NT2/D1 (cell line): ENCODE measurements around the gene PCDH12.

Experiments used
- DNase-seq: peaks from one replicate; pipeline ENCODE4 v3.0.0-alpha.2; 2011; ENCODE audit warnings: low read depth, low spot score
- H3K27me3 ChIP-seq: 2 replicates; pipeline ENCODE4 v1.6.0; 2011; ENCODE audit warnings: mild to moderate bottlenecking; ENCODE audit not compliant: insufficient read length, insufficient read depth
- H3K36me3 ChIP-seq: 2 replicates; pipeline ENCODE4 v1.6.1; 2011; ENCODE audit warnings: mild to moderate bottlenecking, low read length, mixed read lengths; ENCODE audit not compliant: insufficient read depth, insufficient read length
- H3K4me1 ChIP-seq: 2 replicates; pipeline ENCODE4 v1.5.1; 2011; ENCODE audit not compliant: insufficient read depth, insufficient read length
- H3K4me3 ChIP-seq: 2 replicates; pipeline ENCODE4 v1.5.1; 2011; ENCODE audit warnings: low read depth; ENCODE audit not compliant: insufficient read length
- H3K9ac ChIP-seq: 2 replicates; pipeline ENCODE4 v1.6.0; 2011; ENCODE audit warnings: low read depth; ENCODE audit not compliant: insufficient read length
- H3K9me3 ChIP-seq: 2 replicates; pipeline ENCODE4 v1.5.1; 2011; ENCODE audit warnings: mild to moderate bottlenecking, low read length; ENCODE audit not compliant: insufficient read depth
- SUZ12 ChIP-seq: IDR thresholded peaks from 2 replicates; pipeline ENCODE4 v1.6.1; 2011; ENCODE audit not compliant: insufficient read length, insufficient read depth; ENCODE audit errors: extremely low read depth
- YY1 ChIP-seq: IDR thresholded peaks from 2 replicates; pipeline ENCODE4 v1.6.1; 2011; ENCODE audit not compliant: insufficient read length, insufficient read depth
- ZNF274 ChIP-seq: IDR thresholded peaks from 2 replicates; pipeline ENCODE4 v1.6.1; 2011; ENCODE audit warnings: mild to moderate bottlenecking, low read depth, low read length

PCDH12 gene

DNA sequence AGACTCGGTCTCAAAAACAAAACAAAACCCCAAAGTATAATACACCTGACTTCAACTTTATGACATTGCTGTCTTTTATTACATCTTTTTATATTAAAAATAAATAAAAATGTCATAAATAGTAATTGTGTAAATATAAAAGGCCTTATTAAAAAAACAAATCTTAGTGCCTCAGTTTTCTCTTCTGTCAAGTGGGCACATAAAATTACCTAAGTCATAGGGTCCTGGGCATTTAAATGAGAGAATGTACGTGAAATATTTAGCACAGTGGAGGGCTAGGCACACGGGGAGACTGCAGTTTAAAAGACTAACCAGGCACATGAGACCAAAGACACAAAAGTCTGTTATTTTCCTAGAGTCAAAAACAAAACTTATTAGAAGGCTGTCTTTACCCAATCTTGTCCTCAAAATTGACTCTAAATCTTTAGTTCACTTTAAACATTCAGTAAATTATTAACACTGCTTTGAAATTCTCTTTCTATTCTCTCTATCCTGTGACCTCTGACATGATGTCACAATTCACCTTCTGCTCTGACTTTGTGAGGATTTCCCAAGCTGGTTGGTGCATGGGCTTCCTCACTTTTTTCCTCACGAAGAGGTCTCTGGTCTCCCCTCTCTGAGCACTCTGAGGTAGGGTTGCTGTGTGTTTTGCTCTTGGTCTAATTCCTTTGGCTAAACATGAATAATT is 8.4 kb upstream of the PCDH12 start:
- H3K9ac ChIP-seq = no peak overlapping the region
- no peaks in the 10 kb centered on the region for H3K9me3 ChIP-seq
- no peak overlapping the region for H3K4me3 ChIP-seq
- peaks cover 8% of the 10 kb centered on the region for H3K36me3 ChIP-seq
- TF ChIP-seq ZNF274 (no peak), SUZ12 (no peak), YY1 (no peak)
- peaks cover 2% of the 10 kb centered on the region for H3K4me1 ChIP-seq
- DNase-seq = no peak
- H3K27me3 ChIP-seq = no peaks in the 10 kb centered on the region

DNA sequence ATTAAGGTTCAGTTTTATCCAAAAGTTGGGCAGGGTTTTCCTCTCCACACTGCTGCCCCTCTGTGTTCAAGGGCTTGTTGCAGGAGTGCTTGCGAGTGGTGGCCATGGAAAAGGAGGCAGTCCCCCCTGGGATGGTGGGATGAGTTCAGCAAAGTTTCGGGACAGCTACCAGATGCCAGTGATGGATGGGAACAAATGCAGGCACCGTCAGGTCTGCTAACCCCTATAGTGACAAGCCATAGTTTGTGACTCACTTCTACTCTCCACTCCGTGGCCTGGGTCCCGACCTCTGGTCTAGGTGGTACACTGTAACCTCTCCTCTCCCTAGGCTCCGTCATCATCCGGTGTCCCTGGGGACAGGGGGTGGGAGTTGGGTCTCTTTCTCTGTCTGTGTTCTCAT is 7.1 kb upstream of the PCDH12 start:
- Histone ChIP-seq H3K9ac (no peak overlapping the region), H3K27me3 (no peaks in the 10 kb centered on the region), H3K9me3 (no peaks in the 10 kb centered on the region), H3K4me3 (no peak overlapping the region), H3K4me1 (peaks cover 6% of the 10 kb centered on the region), H3K36me3 (no peaks in the 10 kb centered on the region)
- no peak for DNase-seq
- no peak for TF ChIP-seq SUZ12
- TF ChIP-seq YY1 = no peak
- no peak for TF ChIP-seq ZNF274

- no peak overlapping the region for H3K9ac ChIP-seq
- TF ChIP-seq ZNF274 (no peak), SUZ12 (no peak), YY1 (no peak)
- H3K36me3 ChIP-seq = no peaks in the 10 kb centered on the region
- peaks cover 7% of the 10 kb centered on the region for H3K4me1 ChIP-seq
- H3K4me3 ChIP-seq = no peak overlapping the region
- DNase-seq = no peak
- no peaks in the 10 kb centered on the region for H3K27me3 ChIP-seq
- no peaks in the 10 kb centered on the region for H3K9me3 ChIP-seq
Measured at GRCh38 chr5:141963701-141964100, 5.7 kb upstream of the PCDH12 start.

GRCh38 chr5:141961466-141961865 is 3.5 kb upstream of the PCDH12 start:
- H3K9me3 ChIP-seq = no peaks in the 10 kb centered on the region
- no peak overlapping the region for H3K9ac ChIP-seq
- peaks cover 7% of the 10 kb centered on the region for H3K4me1 ChIP-seq
- TF ChIP-seq YY1 = no peak
- TF ChIP-seq SUZ12 = no peak
- no peak for TF ChIP-seq ZNF274
- no peak overlapping the region for H3K4me3 ChIP-seq
- H3K27me3 ChIP-seq = no peaks in the 10 kb centered on the region
- DNase-seq = no peak
- H3K36me3 ChIP-seq = no peaks in the 10 kb centered on the region

- peak; percentile 59 for DNase-seq
- H3K36me3 ChIP-seq = no peaks in the 10 kb centered on the region
- H3K9ac ChIP-seq = peak overlapping the region; percentile 6
- TF ChIP-seq YY1 = no peak
- no peak for TF ChIP-seq ZNF274
- no peak for TF ChIP-seq SUZ12
- H3K4me3 ChIP-seq = no peak overlapping the region
- peaks cover 7% of the 10 kb centered on the region for H3K4me1 ChIP-seq
- no peaks in the 10 kb centered on the region for H3K27me3 ChIP-seq
- no peaks in the 10 kb centered on the region for H3K9me3 ChIP-seq
Measured at GRCh38 chr5:141960449-141961323, 2.7 kb upstream of the PCDH12 start.

GRCh38 chr5:141960018-141960417 is 2.0 kb upstream of the PCDH12 start:
- DNase-seq = no peak
- Histone ChIP-seq H3K27me3 (no peaks in the 10 kb centered on the region), H3K36me3 (no peaks in the 10 kb centered on the region), H3K9me3 (no peaks in the 10 kb centered on the region), H3K4me3 (no peak overlapping the region), H3K9ac (no peak overlapping the region), H3K4me1 (peaks cover 7% of the 10 kb centered on the region)
- TF ChIP-seq SUZ12 (no peak), ZNF274 (no peak), YY1 (no peak)

GRCh38 chr5:141958546-141959172 is 657 bp upstream of the PCDH12 start:
- no peak for DNase-seq
- H3K4me3 ChIP-seq = no peak overlapping the region
- no peaks in the 10 kb centered on the region for H3K9me3 ChIP-seq

More at GRCh38 chr5:141958546-141959172, 657 bp upstream of the PCDH12 start:
- Histone ChIP-seq H3K36me3 (no peaks in the 10 kb centered on the region), H3K27me3 (no peaks in the 10 kb centered on the region), H3K9ac (no peak overlapping the region), H3K4me1 (peaks cover 7% of the 10 kb centered on the region)
- TF ChIP-seq SUZ12 (no peak), ZNF274 (no peak)
